HG03432 (cell line): Measurements from ENCODE around the gene HS6ST1.
"Not testable (repeated sequence)": the region's sequence is repeated elsewhere in the genome, so short reads cannot be mapped to it uniquely, and the experiment has no call there.

Source experiments
- ATAC-seq: cut with Tn5 transposase; IDR thresholded peaks from one replicate; pipeline ENCODE4 v1.9.1; 2021; ENCODE audit warnings: mild to moderate bottlenecking, moderate library complexity; ENCODE audit not compliant: unreplicated experiment

HS6ST1 gene

GRCh38 chr2:128269990-128270671 lies 48.5 kb downstream of the HS6ST1 start:
- no peak for ATAC-seq

GRCh38 chr2:128269063-128269989 lies 49.3 kb downstream of the HS6ST1 start:
- no peak for ATAC-seq

- ATAC-seq = not testable (repeated sequence)
These were observed 50.1 kb downstream of the HS6ST1 start for GRCh38 chr2:128268611-128269010.

- ATAC-seq = not testable (repeated sequence)
These were observed 50.5 kb downstream of the HS6ST1 start for GRCh38 chr2:128268145-128268544.

- not testable (repeated sequence) for ATAC-seq
These were observed 51.0 kb downstream of the HS6ST1 start for GRCh38 chr2:128267649-128268048.

GRCh38 chr2:128267197-128267596 lies 51.5 kb downstream of the HS6ST1 start:
- not testable (repeated sequence) for ATAC-seq

GRCh38 chr2:128266463-128266862 lies 52.2 kb downstream of the HS6ST1 start:
- ATAC-seq = not testable (repeated sequence)

GRCh38 chr2:128265608-128265993 lies 53.1 kb downstream of the HS6ST1 start:
- not testable (repeated sequence) for ATAC-seq

GRCh38 chr2:128264881-128265607 lies 53.6 kb downstream of the HS6ST1 start:
- ATAC-seq = no peak

GRCh38 chr2:128263902-128264331 lies 54.8 kb downstream of the HS6ST1 start:
- ATAC-seq = no peak

- ATAC-seq = no peak
These were observed 56.1 kb downstream of the HS6ST1 start for GRCh38 chr2:128262315-128263253.

- no peak for ATAC-seq
These were observed 57.2 kb downstream of the HS6ST1 start for GRCh38 chr2:128261245-128262128.

GRCh38 chr2:128260239-128261138 lies 58.2 kb downstream of the HS6ST1 start:
- ATAC-seq = no peak

GRCh38 chr2:128259585-128259984 lies 59.1 kb downstream of the HS6ST1 start:
- ATAC-seq = no peak

- ATAC-seq = no peak
These were observed 60.5 kb downstream of the HS6ST1 start for GRCh38 chr2:128258218-128258617.

- ATAC-seq = no peak
These were observed 66.2 kb downstream of the HS6ST1 start for GRCh38 chr2:128252501-128252900.

GRCh38 chr2:128252086-128252485 lies 66.6 kb downstream of the HS6ST1 start:
- ATAC-seq = not testable (repeated sequence)
